MCF 10A (cell line): ENCODE data around the gene ZBTB38. TPM values are rescaled to one million over a fixed set of nuclear protein-coding genes. Genes with fewer than 3 reads are reported as not detected.
A peak's percentile ranks its signal among the peaks of the same experiment; 100 is the strongest.

ENCODE experiments used
- BruUV-seq: library from RNA; stranded (reverse); fragments of 400-500 nt; replicated peaks from 2 replicates; lab custom pipeline; 2021; lab: Mats Ljungman, UMichigan
- CTCF ChIA-PET: fragments of 300-600 bp; sonication (Branson Sonifier 250); formaldehyde crosslinking; extraction: SDS; loops from one replicate; lab custom pipeline; 2021; ENCODE audit warnings: antibody characterized with exemption, inconsistent platforms; lab: Yijun Ruan, JAX
- POLR2A ChIA-PET: fragments of 300-600, 350-650 bp; sonication (Branson Sonifier 250); formaldehyde crosslinking; extraction: SDS; loops from one replicate; lab custom pipeline; 2020; ENCODE audit warnings: antibody characterized with exemption, inconsistent platforms; lab: Yijun Ruan, JAX
- DNase-seq: peaks from one replicate; pipeline ENCODE4 v3.0.0-alpha.2; 2018; ENCODE audit not compliant: unreplicated experiment
- H3K27ac Mint-ChIP-seq: one replicate; pipeline ENCODE4 v1.8.0; 2022; ENCODE audit warnings: mild to moderate bottlenecking, low read depth, mixed read lengths; ENCODE audit not compliant: unreplicated experiment
- H3K27me3 Mint-ChIP-seq: one replicate; pipeline ENCODE4 v1.8.0; 2022; ENCODE audit warnings: mixed read lengths; ENCODE audit not compliant: insufficient read depth, unreplicated experiment
- H3K36me3 Mint-ChIP-seq: one replicate; pipeline ENCODE4 v1.8.0; 2022; ENCODE audit warnings: mild to moderate bottlenecking, moderate library complexity, mixed read lengths; ENCODE audit not compliant: insufficient read depth, unreplicated experiment
- H3K4me1 Mint-ChIP-seq: one replicate; pipeline ENCODE4 v1.8.0; 2022; ENCODE audit warnings: mixed read lengths; ENCODE audit not compliant: insufficient read depth, unreplicated experiment
- H3K4me3 Mint-ChIP-seq: one replicate; pipeline ENCODE4 v1.8.0; 2022; ENCODE audit warnings: mild to moderate bottlenecking, moderate library complexity, mixed read lengths; ENCODE audit not compliant: unreplicated experiment
- H3K9me3 Mint-ChIP-seq: one replicate; pipeline ENCODE4 v1.8.0; 2022; ENCODE audit warnings: mixed read lengths; ENCODE audit not compliant: unreplicated experiment
- CTCF ChIP-seq: fragments of 200-600 bp; IDR thresholded peaks from one replicate; pipeline ENCODE4 v1.8.0; 2022; ENCODE audit warnings: antibody characterized with exemption, mild to moderate bottlenecking; ENCODE audit not compliant: unreplicated experiment
- intact Hi-C: fragments of 100-400 bp; cut with micrococcal nuclease; formaldehyde crosslinking; loops from 2 replicates; pipeline ENCODE4 v1.14.1; 2022
- total RNA-seq: library from RNA; stranded (reverse); gene quantifications from 2 replicates; pipeline ENCODE4 v1.2.3, GENCODE V29; 2022

The ZBTB38 gene
- total RNA-seq, 1 experiment from 2014 or later: 168 TPM

GRCh38 chr3:141360888-141361598 is 7.3 kb upstream of the ZBTB38 start:
- intact Hi-C loops: loop anchor here (1.0 to 2.0 kb wide), 4 partner anchors 50 to 200 kb away; no protein-coding TSS in a partner anchor
- Mint-ChIP-seq H3K27me3 (no peaks in the 10 kb centered on the region), H3K4me1 (peaks cover 23% of the 10 kb centered on the region), H3K4me3 (peak overlapping the region; percentile 30), H3K9me3 (no peaks in the 10 kb centered on the region), H3K36me3 (peaks cover 12% of the 10 kb centered on the region), H3K27ac (peak overlapping the region; percentile 74)
- no TSS peak for BruUV-seq
- ChIA-PET CTCF (interaction anchor here (0.6 to 5.5 kb wide), 51 partner anchors 8 to 361 kb away, joined by 3 to 166 read pairs (median 4); no protein-coding TSS in a partner anchor), POLR2A (interaction anchor here (0.7 to 2.4 kb wide), 24 partner anchors 10 to 200 kb away, joined by 3 to 17 read pairs (median 4); partner anchors contain the start of gene PXYLP1)
- peak; percentile 83 for DNase-seq
- TF ChIP-seq CTCF: peak; percentile 77

GRCh38 chr3:141362736-141363135 is 5.6 kb upstream of the ZBTB38 start:
- DNase-seq: no peak
- ChIA-PET POLR2A (interaction anchor here (0.9 to 1.3 kb wide), 4 partner anchors 38 to 63 kb away, joined by 3 to 6 read pairs (median 4); no protein-coding TSS in a partner anchor), CTCF (interaction anchor here (0.6 to 5.5 kb wide), 5 partner anchors 50 to 244 kb away, joined by 4 to 166 read pairs (median 5); no protein-coding TSS in a partner anchor)
- Mint-ChIP-seq H3K9me3 (no peaks in the 10 kb centered on the region), H3K27me3 (no peaks in the 10 kb centered on the region), H3K4me3 (no peak overlapping the region), H3K27ac (peak overlapping the region; percentile 47), H3K36me3 (peaks cover 20% of the 10 kb centered on the region), H3K4me1 (peaks cover 40% of the 10 kb centered on the region)
- BruUV-seq: no TSS peak
- TF ChIP-seq CTCF: no peak
- intact Hi-C loops: no loop called here

- peaks cover 25% of the 10 kb centered on the region for H3K36me3 Mint-ChIP-seq
- H3K27me3 Mint-ChIP-seq: no peaks in the 10 kb centered on the region
- BruUV-seq: no TSS peak
- ChIA-PET POLR2A (interaction anchor here (9.1 to 9.9 kb wide), 2 partner anchors 21 to 42 kb away, joined by 210 to 349 read pairs; no protein-coding TSS in a partner anchor), CTCF (interaction anchor here (0.6 to 3.1 kb wide), 6 partner anchors 36 to 811 kb away, joined by 3 to 13 read pairs (median 6); no protein-coding TSS in a partner anchor)
- peak overlapping the region; percentile 73 for H3K4me3 Mint-ChIP-seq
- intact Hi-C loops: loop anchor here (5.0 kb wide), 1 partner anchor 423 kb away; the partner anchor contains the start of gene SLC25A36
- no peaks in the 10 kb centered on the region for H3K9me3 Mint-ChIP-seq
- H3K4me1 Mint-ChIP-seq: peaks cover 57% of the 10 kb centered on the region
- H3K27ac Mint-ChIP-seq: peak overlapping the region; percentile 98
- TF ChIP-seq CTCF: no peak
- DNase-seq: no peak
These were observed 3.1 kb upstream of the ZBTB38 start for GRCh38 chr3:141365201-141365600.
